Stimulated activated naive CD8-positive, alpha-beta T cell treated with anti-CD3 and anti-CD28 coated beads, Interleukin-15, Interleukin-2, amounts not matched to agents 100 U/mL and 50 U/mL, for 24 hours (primary cell): Measurements from ENCODE around the gene CDKN2D.
A peak's percentile ranks its signal among the peaks of the same experiment; 100 is the strongest.

Source experiments
- ATAC-seq: fragments of 150-1000 bp; cut with Tn5 transposase; one replicate; pipeline ENCODE4 v1.10.0; 2021
- DNase-seq: peaks from one replicate; pipeline ENCODE4 v3.0.0; 2021

The CDKN2D gene

GRCh38 chr19:10568826-10569651 is at the start of gene CDKN2D:
Gene CDKN2D (minus strand): TSS chr19:10568979. CDS start chr19:10568653, 326 bp downstream.
- DNase-seq: peak; percentile 100

GRCh38 chr19:10617409-10618121 is 48.8 kb upstream of the CDKN2D start:
- ATAC-seq: no peak
- no peak for DNase-seq

More at GRCh38 chr19:10568826-10569651, at the start of gene CDKN2D:
- peak; percentile 80 for ATAC-seq

GRCh38 chr19:10615429-10616023 is 46.7 kb upstream of the CDKN2D start:
- ATAC-seq (no peak), DNase-seq (no peak)

GRCh38 chr19:10612499-10613119 is 43.8 kb upstream of the CDKN2D start:
- no peak for DNase-seq
- no peak for ATAC-seq

GRCh38 chr19:10611907-10612306 is 43.1 kb upstream of the CDKN2D start:
- no peak for DNase-seq
- ATAC-seq: no peak

- DNase-seq (peak; percentile 35), ATAC-seq (no peak)
These were observed 35.7 kb upstream of the CDKN2D start for GRCh38 chr19:10604460-10604980.

GRCh38 chr19:10603873-10604459 is 35.2 kb upstream of the CDKN2D start:
- no peak for DNase-seq
- ATAC-seq: peak; percentile 4

- ATAC-seq (peak; percentile 82), DNase-seq (peak; percentile 81)
These were observed 34.5 kb upstream of the CDKN2D start for GRCh38 chr19:10603084-10603872.

GRCh38 chr19:10602330-10603083 is 33.7 kb upstream of the CDKN2D start:
- DNase-seq: peak; percentile 94

GRCh38 chr19:10601999-10602329 is 33.2 kb upstream of the CDKN2D start:
- DNase-seq (no peak), ATAC-seq (no peak)

More at GRCh38 chr19:10602330-10603083, 33.7 kb upstream of the CDKN2D start:
- ATAC-seq: peak; percentile 81

GRCh38 chr19:10600149-10600548 is 31.4 kb upstream of the CDKN2D start:
- ATAC-seq (no peak), DNase-seq (no peak)

- DNase-seq (no peak), ATAC-seq (no peak)
These were observed 25.2 kb upstream of the CDKN2D start for GRCh38 chr19:10593820-10594637.

- DNase-seq (no peak), ATAC-seq (no peak)
These were observed 24.4 kb upstream of the CDKN2D start for GRCh38 chr19:10593148-10593547.

GRCh38 chr19:10587839-10588150 is 19.0 kb upstream of the CDKN2D start:
- ATAC-seq (no peak), DNase-seq (no peak)

- no peak for ATAC-seq
- no peak for DNase-seq
These were observed 18.5 kb upstream of the CDKN2D start, which contains the start of gene AP1M2 for GRCh38 chr19:10587022-10587838. Gene AP1M2 (minus strand): TSS chr19:10587312. CDS start chr19:10587231, 81 bp downstream.

GRCh38 chr19:10586396-10586795 is 17.6 kb upstream of the CDKN2D start:
- ATAC-seq (no peak), DNase-seq (no peak)

GRCh38 chr19:10583036-10583776 is 14.4 kb upstream of the CDKN2D start:
- DNase-seq: no peak
- ATAC-seq: no peak

- DNase-seq (no peak), ATAC-seq (no peak)
These were observed 13.3 kb upstream of the CDKN2D start for GRCh38 chr19:10582091-10582490.
